ENCODE results near the gene CTSH.
A peak's percentile ranks its signal among the peaks of the same experiment; 100 is the strongest.

Gene CTSH

GRCh38 chr15:78944669-78945407 lies at the start of gene CTSH:
CTSH (minus strand) TSS chr15:78945046; CDS start chr15:78944981, 65 bp downstream.
- DNase-seq (ENCODE audit: low read depth): peak; percentile 59
- TF ChIP-seq CTCF (IDR thresholded peaks at IDR 0.05; ENCODE audit: insufficient read depth, low read depth, low read length, missing control alignments): no peak
- H3K4me3 ChIP-seq (ENCODE audit: low read length): peak within 1 kb of the TSS; percentile 43

- no peak for DNase-seq (ENCODE audit: low read depth)
- no peak overlapping the region for H3K4me3 ChIP-seq (ENCODE audit: low read length)
- no peak for TF ChIP-seq CTCF (IDR thresholded peaks at IDR 0.05; ENCODE audit: insufficient read depth, low read depth, low read length, missing control alignments)
These were observed 49.2 kb upstream of the CTSH start for GRCh38 chr15:78993931-78994530.

- DNase-seq (ENCODE audit: low read depth): no peak
- no peak for TF ChIP-seq CTCF (IDR thresholded peaks at IDR 0.05; ENCODE audit: insufficient read depth, low read depth, low read length, missing control alignments)
- H3K4me3 ChIP-seq (ENCODE audit: low read length): no peak overlapping the region
These were observed 48.5 kb upstream of the CTSH start for GRCh38 chr15:78993257-78993930.

GRCh38 chr15:78992416-78993256 lies 47.8 kb upstream of the CTSH start:
- DNase-seq (ENCODE audit: low read depth): no peak
- TF ChIP-seq CTCF (IDR thresholded peaks at IDR 0.05; ENCODE audit: insufficient read depth, low read depth, low read length, missing control alignments): no peak
- H3K4me3 ChIP-seq (ENCODE audit: low read length): no peak overlapping the region

GRCh38 chr15:78991879-78992278 lies 47.0 kb upstream of the CTSH start:
- no peak for TF ChIP-seq CTCF (IDR thresholded peaks at IDR 0.05; ENCODE audit: insufficient read depth, low read depth, low read length, missing control alignments)
- no peak for DNase-seq (ENCODE audit: low read depth)
- no peak overlapping the region for H3K4me3 ChIP-seq (ENCODE audit: low read length)

- DNase-seq (ENCODE audit: low read depth): no peak
- no peak overlapping the region for H3K4me3 ChIP-seq (ENCODE audit: low read length)
- TF ChIP-seq CTCF (IDR thresholded peaks at IDR 0.05; ENCODE audit: insufficient read depth, low read depth, low read length, missing control alignments): no peak
These were observed 46.6 kb upstream of the CTSH start for GRCh38 chr15:78991476-78991875.

All from epithelial cell of esophagus (primary cell).